DOHH2 (cell line): Measurements from ENCODE around the gene TNPO1.
A peak's percentile ranks its signal among the peaks of the same experiment; 100 is the strongest.

Experiments
- H3F3A ChIP-seq: fragments of 200-600 bp; sonication (generic), shearing (Covaris generic); 2 replicates; pipeline ENCODE4 v1.6.0; 2016; ENCODE audit warnings: antibody characterized with exemption, mild to moderate bottlenecking; ENCODE audit not compliant: control insufficient read depth, insufficient read depth
- H3K27ac ChIP-seq: fragments of 200-600 bp; sonication (generic); 2 replicates; pipeline ENCODE4 v1.5.1; 2014; ENCODE audit warnings: low read depth, mild to moderate bottlenecking, low read length, moderate library complexity
- H3K27me3 ChIP-seq: fragments of 200-600 bp; sonication (generic); 2 replicates; pipeline ENCODE4 v1.6.1; 2014; ENCODE audit warnings: mild to moderate bottlenecking, low read length, mixed read lengths; ENCODE audit not compliant: control insufficient read depth
- H3K36me3 ChIP-seq: fragments of 200-600 bp; sonication (generic); 2 replicates; pipeline ENCODE4 v1.6.1; 2014; ENCODE audit warnings: mild to moderate bottlenecking, low read length, moderate library complexity, mixed read lengths; ENCODE audit not compliant: control insufficient read depth
- H3K4me1 ChIP-seq: fragments of 200-600 bp; sonication (generic); 2 replicates; pipeline ENCODE4 v1.6.1; 2014; ENCODE audit warnings: mild to moderate bottlenecking, low read length, mixed read lengths; ENCODE audit not compliant: control insufficient read depth
- H3K4me2 ChIP-seq: fragments of 200-600 bp; sonication (generic); 2 replicates; pipeline ENCODE4 v1.6.0; 2014; ENCODE audit warnings: mild to moderate bottlenecking, low read length, moderate library complexity
- H3K4me3 ChIP-seq: fragments of 200-600 bp; sonication (generic); 2 replicates; pipeline ENCODE4 v1.5.1; 2014; ENCODE audit warnings: mild to moderate bottlenecking, low read length, mixed read lengths
- H3K79me2 ChIP-seq: fragments of 200-600 bp; sonication (generic); 2 replicates; pipeline ENCODE4 v1.6.1; 2014; ENCODE audit warnings: mild to moderate bottlenecking, low read length, mixed read lengths; ENCODE audit not compliant: control insufficient read depth
- H3K9me2 ChIP-seq: fragments of 200-600 bp; sonication (generic); replicated peaks from 2 replicates; pipeline ENCODE4 v1.6.1; 2014; ENCODE audit warnings: mild to moderate bottlenecking, low read length, mixed read lengths; ENCODE audit not compliant: control insufficient read depth
- H3K9me3 ChIP-seq: fragments of 200-600 bp; sonication (generic); 2 replicates; pipeline ENCODE4 v1.6.1; 2014; ENCODE audit warnings: antibody characterized with exemption, low read length, mixed read lengths; ENCODE audit not compliant: control insufficient read depth, insufficient read depth
- H4K20me1 ChIP-seq: fragments of 200-600 bp; sonication (generic); 2 replicates; pipeline ENCODE4 v1.6.0; 2014; ENCODE audit warnings: low read depth, mild to moderate bottlenecking, antibody characterized with exemption, low read length, moderate library complexity; ENCODE audit not compliant: control insufficient read depth, insufficient read depth
- EZH2phosphoT487 ChIP-seq: fragments of 200-600 bp; sonication (generic); IDR thresholded peaks from 2 replicates; pipeline ENCODE4 v1.6.1; 2017; ENCODE audit warnings: borderline replicate concordance, mild to moderate bottlenecking, antibody characterized with exemption, low read length, moderate library complexity, mixed read lengths
- TF ChIP-seq, protein P1 (sequence below): fragments of 200-600 bp; sonication (generic); IDR thresholded peaks from one replicate; pipeline ENCODE4 v1.5.1; 2014; ENCODE audit warnings: antibody characterized with exemption, mild to moderate bottlenecking, low read depth, low read length; ENCODE audit not compliant: poor library complexity, severe bottlenecking

The TNPO1 gene

DNA sequence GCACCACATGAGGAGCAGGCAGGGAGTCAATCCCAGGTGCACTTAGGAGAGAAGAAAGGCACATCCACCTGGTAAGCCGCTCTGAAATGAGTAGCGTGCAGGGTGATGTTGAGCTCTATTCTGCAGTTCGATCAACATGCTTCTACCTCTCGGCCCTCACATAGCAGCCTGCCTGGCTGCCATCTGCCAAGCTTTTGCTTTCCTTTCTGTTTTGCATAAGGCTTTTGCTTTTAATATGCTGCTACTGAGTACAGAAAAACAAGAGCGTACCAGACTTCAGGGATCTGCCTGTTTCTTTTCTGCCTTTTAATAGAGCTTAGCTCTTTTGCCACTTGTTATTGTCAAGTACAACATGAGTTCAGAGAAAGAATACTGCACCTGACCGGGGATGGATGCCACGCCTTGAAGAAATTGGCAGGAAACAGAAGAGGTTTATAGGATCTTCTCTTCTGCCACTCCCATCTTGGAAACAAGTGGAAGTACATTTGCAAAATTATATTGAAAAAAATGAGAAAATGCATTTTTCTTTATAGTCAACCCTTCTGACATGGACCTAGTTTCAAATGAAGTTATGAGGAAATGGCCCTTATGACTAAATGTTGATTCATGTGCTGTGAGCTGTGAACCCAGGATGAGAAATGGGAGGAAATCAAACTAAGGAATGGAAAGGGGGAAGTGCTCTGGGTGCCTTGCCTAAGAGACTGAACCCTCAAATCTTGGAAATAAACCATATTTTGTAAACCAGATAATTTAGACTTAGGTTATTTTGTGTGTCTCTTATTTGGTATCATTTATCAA lies 135.4 kb downstream of the TNPO1 start:
- Histone ChIP-seq H3K4me2 (no peak overlapping the region), H4K20me1 (no peaks in the 10 kb centered on the region), H3K27me3 (peaks cover 4% of the 10 kb centered on the region), H3K27ac (no peak overlapping the region), H3K79me2 (peaks cover 4% of the 10 kb centered on the region), H3K4me1 (peaks cover 17% of the 10 kb centered on the region), H3K9me3 (no peaks in the 10 kb centered on the region), H3K36me3 (no peaks in the 10 kb centered on the region), H3K4me3 (no peak overlapping the region), H3K9me2 (no peaks in the 10 kb centered on the region), H3F3A (no peaks in the 10 kb centered on the region)
- TF ChIP-seq EZH2phosphoT487: no peak
- TF ChIP-seq, protein P1, sequence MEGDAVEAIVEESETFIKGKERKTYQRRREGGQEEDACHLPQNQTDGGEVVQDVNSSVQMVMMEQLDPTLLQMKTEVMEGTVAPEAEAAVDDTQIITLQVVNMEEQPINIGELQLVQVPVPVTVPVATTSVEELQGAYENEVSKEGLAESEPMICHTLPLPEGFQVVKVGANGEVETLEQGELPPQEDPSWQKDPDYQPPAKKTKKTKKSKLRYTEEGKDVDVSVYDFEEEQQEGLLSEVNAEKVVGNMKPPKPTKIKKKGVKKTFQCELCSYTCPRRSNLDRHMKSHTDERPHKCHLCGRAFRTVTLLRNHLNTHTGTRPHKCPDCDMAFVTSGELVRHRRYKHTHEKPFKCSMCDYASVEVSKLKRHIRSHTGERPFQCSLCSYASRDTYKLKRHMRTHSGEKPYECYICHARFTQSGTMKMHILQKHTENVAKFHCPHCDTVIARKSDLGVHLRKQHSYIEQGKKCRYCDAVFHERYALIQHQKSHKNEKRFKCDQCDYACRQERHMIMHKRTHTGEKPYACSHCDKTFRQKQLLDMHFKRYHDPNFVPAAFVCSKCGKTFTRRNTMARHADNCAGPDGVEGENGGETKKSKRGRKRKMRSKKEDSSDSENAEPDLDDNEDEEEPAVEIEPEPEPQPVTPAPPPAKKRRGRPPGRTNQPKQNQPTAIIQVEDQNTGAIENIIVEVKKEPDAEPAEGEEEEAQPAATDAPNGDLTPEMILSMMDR: no peak

DNA sequence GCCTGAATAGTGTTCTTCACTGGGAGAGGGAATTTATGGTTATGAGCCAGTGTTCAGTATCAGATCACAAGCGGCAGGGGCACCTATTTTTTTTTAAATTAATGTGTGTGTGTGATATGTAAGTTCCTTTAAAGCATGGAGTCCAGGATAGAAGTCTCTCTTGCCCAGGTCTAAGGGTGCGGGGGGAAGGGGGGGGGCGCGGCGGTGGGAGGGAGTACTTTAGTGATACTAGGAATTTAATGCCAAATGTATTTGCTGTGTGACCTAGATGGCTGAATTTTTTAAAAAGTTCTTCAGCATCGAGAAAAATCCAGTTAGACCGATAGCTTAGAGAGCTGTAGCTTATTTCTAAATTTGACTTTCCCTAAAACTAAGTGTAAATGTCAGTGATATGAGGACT lies 137.9 kb downstream of the TNPO1 start:
- Histone ChIP-seq H3K4me2 (no peak overlapping the region), H3K4me1 (peaks cover 24% of the 10 kb centered on the region), H3K27me3 (peaks cover 4% of the 10 kb centered on the region), H3K4me3 (no peak overlapping the region), H3K9me2 (no peaks in the 10 kb centered on the region), H3K79me2 (peaks cover 26% of the 10 kb centered on the region), H3K27ac (no peak overlapping the region), H3K36me3 (no peaks in the 10 kb centered on the region), H3K9me3 (no peaks in the 10 kb centered on the region), H3F3A (no peaks in the 10 kb centered on the region), H4K20me1 (no peaks in the 10 kb centered on the region)
- TF ChIP-seq, protein P1: no peak
- no peak for TF ChIP-seq EZH2phosphoT487

DNA sequence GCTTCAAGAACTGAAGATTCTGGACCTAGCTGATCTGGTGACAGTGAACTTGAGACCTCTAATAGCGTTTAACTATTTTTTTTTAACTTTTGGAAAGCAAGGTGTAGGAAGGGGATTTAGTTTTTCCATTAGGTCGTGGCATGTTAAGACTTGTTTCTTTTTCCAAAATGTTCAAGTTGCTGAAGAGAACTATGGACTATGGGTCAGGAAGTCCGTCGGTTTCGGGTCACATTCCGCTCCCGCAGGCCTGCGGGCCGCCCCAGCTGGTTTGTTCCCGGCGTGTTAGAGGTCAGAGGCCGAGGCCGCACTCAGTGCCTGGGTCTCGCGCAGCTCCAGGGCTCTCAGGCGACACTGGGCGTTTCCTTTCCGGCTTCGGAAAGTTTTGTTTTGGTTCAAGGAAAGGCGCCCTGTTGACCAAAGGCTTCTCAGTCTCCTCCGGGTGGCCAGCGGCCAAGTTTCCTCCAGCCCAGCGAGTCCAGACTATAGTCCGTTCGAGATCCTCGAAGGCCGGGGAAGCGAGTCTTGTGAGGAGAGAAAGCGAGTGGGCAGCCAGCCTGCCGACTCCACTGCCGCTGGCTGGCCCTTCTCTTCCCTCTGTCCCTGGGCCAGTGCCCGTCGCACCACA lies 138.8 kb downstream of the TNPO1 start:
- Histone ChIP-seq H3K9me2 (no peaks in the 10 kb centered on the region), H3K36me3 (no peaks in the 10 kb centered on the region), H3F3A (no peaks in the 10 kb centered on the region), H3K4me2 (peak overlapping the region; percentile 77), H3K4me1 (peaks cover 24% of the 10 kb centered on the region), H4K20me1 (no peaks in the 10 kb centered on the region), H3K4me3 (peak overlapping the region; percentile 78), H3K27ac (no peak overlapping the region), H3K9me3 (no peaks in the 10 kb centered on the region), H3K27me3 (peaks cover 4% of the 10 kb centered on the region), H3K79me2 (peaks cover 26% of the 10 kb centered on the region)
- TF ChIP-seq, protein P1: no peak
- no peak for TF ChIP-seq EZH2phosphoT487
